CD8-positive, alpha-beta memory T cell (primary cell): ENCODE results near the gene DTX1. TPM values are rescaled to one million over a fixed set of nuclear protein-coding genes. Genes with fewer than 3 reads are reported as not detected.

Experiments used
- CTCF ChIA-PET: fragments of 350-600 bp; sonication (Branson Sonifier 250); formaldehyde crosslinking; loops from one replicate; lab custom pipeline; 2021; ENCODE audit warnings: antibody characterized with exemption; lab: Charles Lee
- POLR2A ChIA-PET: fragments of 350-600 bp; sonication (Branson Sonifier 250); formaldehyde crosslinking; loops from one replicate; lab custom pipeline; 2021; ENCODE audit warnings: antibody characterized with exemption; lab: Charles Lee
- DNase-seq, 5 donors: peaks; one replicate each; pipeline versions ENCODE4 v3.0.0 to v3.0.0-alpha.2; 2020 to 2022; ENCODE audit warnings: mixed read lengths in 1 of 5
- H3K27ac ChIP-seq: one replicate; pipeline ENCODE4 v1.7.0; 2013; ENCODE audit warnings: low read depth, mild to moderate bottlenecking, low read length, moderate library complexity
- H3K27me3 ChIP-seq: 2 replicates; pipeline ENCODE4 v1.7.0; 2013; ENCODE audit warnings: low read length, mild to moderate bottlenecking; ENCODE audit not compliant: insufficient read depth, poor library complexity, severe bottlenecking
- H3K36me3 ChIP-seq: 2 replicates; pipeline ENCODE4 v1.7.0; 2013; ENCODE audit warnings: mild to moderate bottlenecking, low read length, moderate library complexity; ENCODE audit not compliant: insufficient read depth
- H3K4me1 ChIP-seq: 2 replicates; pipeline ENCODE4 v1.7.0; 2013; ENCODE audit warnings: mild to moderate bottlenecking, low read length, moderate library complexity; ENCODE audit not compliant: insufficient read depth
- H3K4me3 ChIP-seq: 2 replicates; pipeline ENCODE4 v1.7.0; 2013; ENCODE audit warnings: mild to moderate bottlenecking, low read length
- H3K9me3 ChIP-seq: 2 replicates; pipeline ENCODE4 v1.7.0; 2013; ENCODE audit warnings: mild to moderate bottlenecking, low read length
- H3K27ac Mint-ChIP-seq, 8 donors: one replicate each; pipeline ENCODE4 v1.8.0; 2020 to 2021; ENCODE audit warnings: mixed read lengths in 8 of 8, mild to moderate bottlenecking in 6 of 8, inconsistent platforms in 3 of 8, moderate library complexity in 3 of 8
- H3K27me3 Mint-ChIP-seq, 2 donors: one replicate each; pipeline ENCODE4 v1.8.0; 2020 to 2021; ENCODE audit warnings: mixed read lengths in 2 of 2, mild to moderate bottlenecking in 1 of 2, moderate library complexity in 1 of 2
- H3K36me3 Mint-ChIP-seq, 3 donors: one replicate each; pipeline ENCODE4 v1.8.0; 2020 to 2021; ENCODE audit warnings: mixed read lengths in 3 of 3, inconsistent platforms in 1 of 3, mild to moderate bottlenecking in 1 of 3
- H3K4me1 Mint-ChIP-seq, 3 donors: one replicate each; pipeline ENCODE4 v1.8.0; 2020 to 2021; ENCODE audit warnings: mixed read lengths in 3 of 3, inconsistent platforms in 1 of 3, mild to moderate bottlenecking in 1 of 3
- H3K4me3 Mint-ChIP-seq, 7 donors: one replicate each; pipeline ENCODE4 v1.8.0; 2020 to 2021; ENCODE audit warnings: mixed read lengths in 7 of 7, mild to moderate bottlenecking in 6 of 7, moderate library complexity in 4 of 7, inconsistent platforms in 2 of 7
- H3K9me3 Mint-ChIP-seq, 5 donors: one replicate each; pipeline ENCODE4 v1.8.0; 2020 to 2022; ENCODE audit warnings: mixed read lengths in 5 of 5, mild to moderate bottlenecking in 3 of 5, moderate library complexity in 2 of 5, inconsistent platforms in 1 of 5
- polyA plus RNA-seq: library from polyadenylated mRNA; unstranded; fragments of 300-500 nt; fragmentation: Illumina TruSeq; gene quantifications from one replicate; pipeline ENCODE4 v1.2.3, GENCODE V29; 2021
- total RNA-seq, 2 experiments: library from RNA; stranded (reverse); gene quantifications; one replicate each; pipeline ENCODE4 v1.2.3, GENCODE V29; 2021

The DTX1 gene
- total and polyA plus RNA-seq, 3 experiments from 2014 or later: 0.98 to 2.2 (median 2.0) TPM

- H3K27me3 Mint-ChIP-seq: no peaks in the 10 kb centered on the region
- no peak overlapping the region for H3K27ac Mint-ChIP-seq
- peaks cover 19 to 32% (median 26%) of the 10 kb centered on the region in 3 donors for H3K4me1 Mint-ChIP-seq
- no peaks in the 10 kb centered on the region for H3K27me3 ChIP-seq
- ChIA-PET CTCF (no interaction called here), POLR2A (no interaction called here)
- no peaks in the 10 kb centered on the region for H3K36me3 ChIP-seq
- no peak overlapping the region for H3K27ac ChIP-seq
- no peaks in the 10 kb centered on the region for H3K9me3 ChIP-seq
- no peaks in the 10 kb centered on the region for H3K9me3 Mint-ChIP-seq
- H3K36me3 Mint-ChIP-seq: peaks cover 0 to 1% (median 0%) of the 10 kb centered on the region in 3 donors
- no peak overlapping the region for H3K4me3 ChIP-seq
- no peak overlapping the region for H3K4me3 Mint-ChIP-seq
- peaks cover 14% of the 10 kb centered on the region for H3K4me1 ChIP-seq
- DNase-seq: no peak
Measured at GRCh38 chr12:113077057-113077858, 20.7 kb downstream of the DTX1 start.

GRCh38 chr12:113077859-113078255 is 21.3 kb downstream of the DTX1 start:
- ChIA-PET POLR2A (no interaction called here), CTCF (interaction anchor here (1.3 kb wide), 1 partner anchor 20 kb away, joined by 3 read pairs; no protein-coding TSS in a partner anchor)
- H3K4me3 ChIP-seq: no peak overlapping the region
- Mint-ChIP-seq H3K27ac (no peak overlapping the region), H3K27me3 (no peaks in the 10 kb centered on the region), H3K4me3 (no peak overlapping the region), H3K36me3 (peaks cover 0 to 1% (median 1%) of the 10 kb centered on the region in 3 donors), H3K4me1 (peaks cover 21 to 33% (median 27%) of the 10 kb centered on the region in 3 donors), H3K9me3 (no peaks in the 10 kb centered on the region)
- H3K4me1 ChIP-seq: peaks cover 14% of the 10 kb centered on the region
- no peak for DNase-seq
- H3K9me3 ChIP-seq: no peaks in the 10 kb centered on the region
- no peaks in the 10 kb centered on the region for H3K27me3 ChIP-seq
- H3K36me3 ChIP-seq: no peaks in the 10 kb centered on the region
- H3K27ac ChIP-seq: no peak overlapping the region

- POLR2A ChIA-PET: no interaction called here
- Histone ChIP-seq H3K4me3 (no peak overlapping the region), H3K27ac (no peak overlapping the region), H3K36me3 (no peaks in the 10 kb centered on the region), H3K9me3 (no peaks in the 10 kb centered on the region), H3K27me3 (no peaks in the 10 kb centered on the region), H3K4me1 (peaks cover 29% of the 10 kb centered on the region)
- H3K27ac Mint-ChIP-seq: no peak overlapping the region
- no peaks in the 10 kb centered on the region for H3K9me3 Mint-ChIP-seq
- peaks cover 28 to 45% (median 40%) of the 10 kb centered on the region in 3 donors for H3K4me1 Mint-ChIP-seq
- H3K4me3 Mint-ChIP-seq: no peak overlapping the region
- no peaks in the 10 kb centered on the region for H3K27me3 Mint-ChIP-seq
- peaks cover 0 to 4% (median 1%) of the 10 kb centered on the region in 3 donors for H3K36me3 Mint-ChIP-seq
- CTCF ChIA-PET: interaction anchor here (1.2 kb wide), 1 partner anchor 8 kb away, joined by 4 read pairs; no protein-coding TSS in a partner anchor
- no peak for DNase-seq
Measured at GRCh38 chr12:113081873-113082272, 25.3 kb downstream of the DTX1 start.

GRCh38 chr12:113082486-113083148 is 26.1 kb downstream of the DTX1 start:
- DNase-seq: no peak
- no peaks in the 10 kb centered on the region for H3K27me3 ChIP-seq
- Mint-ChIP-seq H3K36me3 (peaks cover 0 to 4% (median 1%) of the 10 kb centered on the region in 3 donors), H3K9me3 (no peaks in the 10 kb centered on the region), H3K4me1 (peaks cover 36 to 53% (median 47%) of the 10 kb centered on the region in 3 donors), H3K4me3 (no peak overlapping the region), H3K27ac (peak overlapping the region in 5 of 8 donors; percentile 4 to 67 (median 21)), H3K27me3 (no peaks in the 10 kb centered on the region)
- H3K9me3 ChIP-seq: no peaks in the 10 kb centered on the region
- H3K4me3 ChIP-seq: no peak overlapping the region
- no peak overlapping the region for H3K27ac ChIP-seq
- no peaks in the 10 kb centered on the region for H3K36me3 ChIP-seq
- peaks cover 37% of the 10 kb centered on the region for H3K4me1 ChIP-seq
- ChIA-PET POLR2A (no interaction called here), CTCF (interaction anchor here (1.2 kb wide), 1 partner anchor 9 kb away, joined by 4 read pairs; no protein-coding TSS in a partner anchor)

- Mint-ChIP-seq H3K27ac (peak overlapping the region in 7 of 8 donors; percentile 2 to 84 (median 70)), H3K4me1 (peaks cover 48 to 66% (median 61%) of the 10 kb centered on the region in 3 donors), H3K36me3 (peaks cover 0 to 4% (median 0%) of the 10 kb centered on the region in 3 donors), H3K9me3 (no peaks in the 10 kb centered on the region), H3K27me3 (no peaks in the 10 kb centered on the region), H3K4me3 (peak overlapping the region in 3 of 7 donors; percentile 6 to 84 (median 63))
- ChIA-PET CTCF (no interaction called here), POLR2A (no interaction called here)
- no peaks in the 10 kb centered on the region for H3K9me3 ChIP-seq
- no peak for DNase-seq
- H3K36me3 ChIP-seq: no peaks in the 10 kb centered on the region
- H3K4me3 ChIP-seq: no peak overlapping the region
- H3K27me3 ChIP-seq: no peaks in the 10 kb centered on the region
- no peak overlapping the region for H3K27ac ChIP-seq
- H3K4me1 ChIP-seq: peaks cover 50% of the 10 kb centered on the region
Measured at GRCh38 chr12:113083863-113084435, 27.4 kb downstream of the DTX1 start.

- Histone ChIP-seq H3K4me3 (no peak overlapping the region), H3K27ac (no peak overlapping the region), H3K36me3 (no peaks in the 10 kb centered on the region), H3K27me3 (no peaks in the 10 kb centered on the region), H3K9me3 (no peaks in the 10 kb centered on the region), H3K4me1 (peaks cover 75% of the 10 kb centered on the region)
- H3K4me3 Mint-ChIP-seq: peak overlapping the region in 6 of 7 donors; percentile 69 to 79 (median 75)
- no peaks in the 10 kb centered on the region for H3K9me3 Mint-ChIP-seq
- peaks cover 0 to 3% of the 10 kb centered on the region in 2 donors for H3K27me3 Mint-ChIP-seq
- peaks cover 74 to 88% (median 86%) of the 10 kb centered on the region in 3 donors for H3K4me1 Mint-ChIP-seq
- H3K27ac Mint-ChIP-seq: peak overlapping the region; percentile 84 to 98 (median 91)
- ChIA-PET CTCF (interaction anchor here (0.9 kb wide), 1 partner anchor 17 kb away, joined by 4 read pairs; no protein-coding TSS in a partner anchor), POLR2A (interaction anchor here (0.8 kb wide), 1 partner anchor 108 kb away, joined by 5 read pairs; the partner anchor contains the start of gene OAS2)
- DNase-seq: peak in 4 of 5 donors; percentile 24 to 57 (median 31)
- peaks cover 0 to 4% (median 0%) of the 10 kb centered on the region in 3 donors for H3K36me3 Mint-ChIP-seq
Measured at GRCh38 chr12:113086249-113087164, 30.0 kb downstream of the DTX1 start.

- Histone ChIP-seq H3K36me3 (no peaks in the 10 kb centered on the region), H3K27me3 (no peaks in the 10 kb centered on the region), H3K4me3 (no peak overlapping the region), H3K27ac (no peak overlapping the region), H3K9me3 (no peaks in the 10 kb centered on the region), H3K4me1 (peaks cover 82% of the 10 kb centered on the region)
- Mint-ChIP-seq H3K9me3 (no peaks in the 10 kb centered on the region), H3K4me3 (peak overlapping the region in 6 of 7 donors; percentile 69 to 79 (median 75)), H3K36me3 (peaks cover 0 to 4% (median 0%) of the 10 kb centered on the region in 3 donors), H3K4me1 (peaks cover 81 to 95% (median 93%) of the 10 kb centered on the region in 3 donors), H3K27me3 (peaks cover 0 to 3% of the 10 kb centered on the region in 2 donors), H3K27ac (peak overlapping the region; percentile 84 to 98 (median 88))
- ChIA-PET CTCF (interaction anchor here (0.8 to 0.9 kb wide), 2 partner anchors 12 to 17 kb away, joined by 3 to 4 read pairs; no protein-coding TSS in a partner anchor), POLR2A (interaction anchor here (0.8 kb wide), 1 partner anchor 109 kb away, joined by 5 read pairs; the partner anchor contains the start of gene OAS2)
- DNase-seq: peak in 1 of 5 donors; percentile 15
Measured at GRCh38 chr12:113087193-113087592, 30.7 kb downstream of the DTX1 start.
